ENCODE data around the gene ICE2. TPM values are rescaled to one million over a fixed set of nuclear protein-coding genes. Genes with fewer than 3 reads are reported as not detected.

The ICE2 gene
- total RNA-seq, 2 experiments from 2014 or later = 74.1 to 74.5 TPM

DNA sequence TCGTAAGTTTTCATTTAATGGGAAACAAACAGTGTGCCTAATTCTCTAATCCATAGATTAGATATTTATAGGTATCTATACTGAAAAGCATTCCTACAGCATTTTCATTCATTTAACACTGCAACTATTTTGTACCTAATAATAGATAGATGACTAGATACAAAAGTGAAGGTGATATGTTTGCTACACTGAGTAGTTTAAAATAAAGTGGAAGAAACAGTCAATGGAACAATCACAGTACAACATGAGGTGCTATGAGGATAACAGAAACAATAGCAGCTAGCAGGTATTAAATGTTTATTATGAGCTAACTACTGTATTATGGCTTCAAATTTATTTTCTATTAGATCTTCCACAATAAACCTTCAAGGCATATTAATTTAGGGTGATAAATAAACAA lies 50.0 kb downstream of the ICE2 start:
- Mint-ChIP-seq H3K27me3 (no peaks in the 10 kb centered on the region), H3K36me3 (ENCODE audit: low read depth) (peaks cover 37% of the 10 kb centered on the region), H3K9me3 (no peaks in the 10 kb centered on the region), H3K27ac (no peak overlapping the region), H3K4me1 (ENCODE audit: low read depth) (peaks cover under 1% of the 10 kb centered on the region), H3K4me3 (no peak overlapping the region)
- no peak for DNase-seq
- ATAC-seq = no peak
- TF ChIP-seq, protein P1, sequence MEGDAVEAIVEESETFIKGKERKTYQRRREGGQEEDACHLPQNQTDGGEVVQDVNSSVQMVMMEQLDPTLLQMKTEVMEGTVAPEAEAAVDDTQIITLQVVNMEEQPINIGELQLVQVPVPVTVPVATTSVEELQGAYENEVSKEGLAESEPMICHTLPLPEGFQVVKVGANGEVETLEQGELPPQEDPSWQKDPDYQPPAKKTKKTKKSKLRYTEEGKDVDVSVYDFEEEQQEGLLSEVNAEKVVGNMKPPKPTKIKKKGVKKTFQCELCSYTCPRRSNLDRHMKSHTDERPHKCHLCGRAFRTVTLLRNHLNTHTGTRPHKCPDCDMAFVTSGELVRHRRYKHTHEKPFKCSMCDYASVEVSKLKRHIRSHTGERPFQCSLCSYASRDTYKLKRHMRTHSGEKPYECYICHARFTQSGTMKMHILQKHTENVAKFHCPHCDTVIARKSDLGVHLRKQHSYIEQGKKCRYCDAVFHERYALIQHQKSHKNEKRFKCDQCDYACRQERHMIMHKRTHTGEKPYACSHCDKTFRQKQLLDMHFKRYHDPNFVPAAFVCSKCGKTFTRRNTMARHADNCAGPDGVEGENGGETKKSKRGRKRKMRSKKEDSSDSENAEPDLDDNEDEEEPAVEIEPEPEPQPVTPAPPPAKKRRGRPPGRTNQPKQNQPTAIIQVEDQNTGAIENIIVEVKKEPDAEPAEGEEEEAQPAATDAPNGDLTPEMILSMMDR (IDR thresholded peaks at IDR 0.05) = no peak
- CTCF ChIA-PET = no interaction called here
- POLR2A ChIA-PET = interaction anchor here (1.0 kb wide), 1 partner anchor 31 kb away, joined by 4 read pairs; the partner anchor contains the start of gene ANXA2
- intact Hi-C loops (cut with micrococcal nuclease) = no loop called here

DNA sequence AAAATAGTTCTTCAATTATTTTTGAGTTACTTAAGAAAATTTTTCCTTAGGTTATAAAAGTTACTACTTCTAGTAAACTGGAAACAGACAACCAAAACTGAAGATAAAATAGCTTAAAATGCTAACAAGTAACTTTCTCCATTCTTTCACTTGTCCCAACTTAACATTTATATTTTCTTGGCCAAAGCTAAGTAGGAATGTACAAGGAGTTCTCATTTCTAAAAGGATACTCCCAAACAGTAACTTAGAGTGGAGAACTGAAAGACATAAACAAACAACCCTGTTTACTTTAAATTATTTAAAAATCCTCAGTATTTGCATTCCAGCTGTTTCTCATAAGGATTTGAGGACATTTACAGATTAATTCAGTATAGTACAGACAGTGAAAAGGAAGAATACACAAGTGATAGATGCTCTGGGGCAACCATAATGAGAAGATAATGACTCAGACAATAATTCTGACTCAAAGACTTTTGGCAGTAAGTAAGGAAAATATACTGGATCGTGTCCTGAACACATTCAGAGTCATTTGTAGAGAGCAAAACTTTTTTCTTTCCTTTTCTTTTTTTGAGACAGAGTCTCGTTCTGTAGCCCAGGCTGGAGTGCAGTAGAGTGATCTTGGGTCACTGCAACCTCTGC lies 52.0 kb downstream of the ICE2 start:
- Mint-ChIP-seq H3K27ac (no peak overlapping the region), H3K4me3 (no peak overlapping the region), H3K36me3 (ENCODE audit: low read depth) (peaks cover 36% of the 10 kb centered on the region), H3K27me3 (no peaks in the 10 kb centered on the region), H3K9me3 (no peaks in the 10 kb centered on the region), H3K4me1 (ENCODE audit: low read depth) (peaks cover 4% of the 10 kb centered on the region)
- CTCF ChIA-PET = interaction anchor here (0.9 to 1.0 kb wide), 2 partner anchors 66 to 68 kb away, joined by 3 read pairs; no protein-coding TSS in a partner anchor
- DNase-seq (no peak), ATAC-seq (no peak)
- POLR2A ChIA-PET = interaction anchor here (0.6 kb wide), 1 partner anchor 249 kb away, joined by 3 read pairs; no protein-coding TSS in a partner anchor
- TF ChIP-seq, protein P1 (IDR thresholded peaks at IDR 0.05) = no peak
- intact Hi-C loops (cut with micrococcal nuclease) = no loop called here

DNA sequence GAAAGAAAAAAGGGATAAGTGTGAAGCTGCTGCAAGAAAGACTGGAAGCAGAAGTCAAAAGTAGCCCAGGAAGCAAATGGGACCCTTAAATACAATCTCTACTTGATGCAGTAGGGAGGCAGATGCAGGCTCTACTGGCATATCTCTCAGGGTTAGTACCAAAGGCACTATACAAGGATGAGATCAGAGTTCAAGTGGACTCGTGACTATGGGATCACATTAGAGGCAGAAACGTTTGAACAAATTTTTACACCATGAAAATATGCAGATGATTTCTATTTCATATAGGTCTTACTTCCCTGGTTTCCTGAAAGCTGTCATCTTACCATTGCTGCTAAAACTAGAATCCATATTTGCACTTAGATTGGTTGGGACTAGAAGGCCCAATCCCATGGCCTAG lies 53.5 kb downstream of the ICE2 start:
- TF ChIP-seq, protein P1 (IDR thresholded peaks at IDR 0.05) = no peak
- no peaks in the 10 kb centered on the region for H3K9me3 Mint-ChIP-seq
- ATAC-seq (no peak), DNase-seq (no peak)
- peaks cover 27% of the 10 kb centered on the region for H3K36me3 Mint-ChIP-seq (ENCODE audit: low read depth)
- H3K4me1 Mint-ChIP-seq (ENCODE audit: low read depth) = peaks cover 4% of the 10 kb centered on the region
- no peak overlapping the region for H3K4me3 Mint-ChIP-seq
- CTCF ChIA-PET = interaction anchor here (1.2 kb wide), 1 partner anchor 97 kb away, joined by 3 read pairs; no protein-coding TSS in a partner anchor
- POLR2A ChIA-PET = no interaction called here
- H3K27me3 Mint-ChIP-seq = no peaks in the 10 kb centered on the region
- no peak overlapping the region for H3K27ac Mint-ChIP-seq
- intact Hi-C loops (cut with micrococcal nuclease) = no loop called here

DNA sequence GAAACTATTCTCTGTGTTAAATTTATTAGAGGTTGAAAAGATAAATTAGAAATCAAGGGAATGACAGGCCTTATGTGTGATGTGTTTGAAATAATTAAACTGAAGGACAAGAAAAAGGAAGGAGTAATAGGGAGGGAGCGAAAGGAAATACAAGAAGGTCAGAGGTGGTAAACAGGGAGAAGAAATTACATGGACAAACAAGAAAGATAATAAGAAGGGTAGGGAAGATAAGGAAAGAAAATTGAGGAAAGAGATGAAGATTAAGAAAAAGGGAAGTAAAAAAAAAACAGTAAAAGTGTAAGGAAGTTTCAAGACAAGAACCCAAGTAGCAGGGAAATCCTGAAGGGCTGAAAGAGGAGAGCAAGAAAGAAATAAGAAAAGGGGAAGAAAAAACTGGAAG lies 54.9 kb downstream of the ICE2 start:
- no peak overlapping the region for H3K27ac Mint-ChIP-seq
- TF ChIP-seq, protein P1 (IDR thresholded peaks at IDR 0.05) = no peak
- ChIA-PET POLR2A (no interaction called here), CTCF (no interaction called here)
- H3K36me3 Mint-ChIP-seq (ENCODE audit: low read depth) = peaks cover 22% of the 10 kb centered on the region
- H3K27me3 Mint-ChIP-seq = no peaks in the 10 kb centered on the region
- ATAC-seq (no peak), DNase-seq (no peak)
- intact Hi-C loops (cut with micrococcal nuclease) = no loop called here
- no peaks in the 10 kb centered on the region for H3K9me3 Mint-ChIP-seq
- peaks cover 4% of the 10 kb centered on the region for H3K4me1 Mint-ChIP-seq (ENCODE audit: low read depth)
- no peak overlapping the region for H3K4me3 Mint-ChIP-seq

DNA sequence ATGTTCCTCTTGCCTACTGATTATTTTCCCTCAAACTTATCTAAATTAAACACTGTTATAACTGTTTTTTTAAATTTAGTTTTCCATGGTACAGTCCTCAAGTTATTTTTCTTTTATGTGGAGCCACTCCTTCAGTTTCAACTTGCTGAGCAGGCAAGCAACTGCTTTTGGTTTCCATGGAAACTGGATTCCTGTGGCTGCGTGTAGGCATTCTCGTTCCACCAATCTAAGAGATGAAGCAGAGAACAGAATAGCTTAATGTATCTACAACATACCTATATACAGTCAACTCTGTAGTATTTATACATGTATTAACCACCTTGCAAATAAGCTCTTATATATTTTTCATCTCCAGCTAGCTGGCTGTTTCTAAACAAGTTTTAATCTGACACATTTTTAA lies 55.4 kb downstream of the ICE2 start:
- TF ChIP-seq, protein P1 (IDR thresholded peaks at IDR 0.05) = no peak
- ChIA-PET POLR2A (interaction anchor here (1.2 kb wide), 1 partner anchor 55 kb away, joined by 3 read pairs; no protein-coding TSS in a partner anchor), CTCF (no interaction called here)
- no peak for DNase-seq
- H3K9me3 Mint-ChIP-seq = no peaks in the 10 kb centered on the region
- ATAC-seq = no peak
- H3K4me3 Mint-ChIP-seq = no peak overlapping the region
- H3K27me3 Mint-ChIP-seq = no peaks in the 10 kb centered on the region
- H3K36me3 Mint-ChIP-seq (ENCODE audit: low read depth) = peaks cover 22% of the 10 kb centered on the region
- intact Hi-C loops (cut with micrococcal nuclease) = no loop called here
- H3K4me1 Mint-ChIP-seq (ENCODE audit: low read depth) = peaks cover 4% of the 10 kb centered on the region
- H3K27ac Mint-ChIP-seq = no peak overlapping the region
